ENCODE results near the gene CYTH1.

DNA sequence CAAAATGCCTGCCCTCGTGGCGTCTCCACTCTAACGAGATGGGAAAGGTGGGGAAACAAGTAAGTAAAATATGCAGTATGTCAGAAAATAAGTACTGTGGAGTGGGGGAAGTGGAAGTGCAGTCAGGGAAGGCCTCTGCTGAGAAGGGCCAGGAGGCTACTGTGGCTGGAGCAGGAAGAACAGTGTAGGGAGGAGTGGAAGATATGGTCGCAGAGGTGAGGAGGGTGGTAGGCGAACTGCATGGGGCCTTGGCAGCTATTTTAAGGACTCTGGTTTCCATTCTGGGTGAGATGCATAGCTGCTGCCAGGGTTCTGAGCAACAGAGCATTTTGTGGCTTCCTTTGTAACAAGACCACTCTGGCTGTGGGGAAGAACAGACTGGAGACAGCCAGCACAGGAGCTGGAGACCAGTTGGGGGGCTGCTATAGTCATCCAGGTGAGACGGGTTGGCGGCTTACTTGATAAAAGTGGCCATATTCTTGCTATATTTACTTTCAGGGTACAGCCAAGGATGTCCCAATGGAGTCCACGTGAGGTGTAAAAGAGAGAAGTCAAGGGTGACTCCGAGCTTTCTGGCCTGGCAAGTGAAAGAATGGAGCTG, 42.6 kb downstream of the CYTH1 start:
- TF ChIP-seq, protein P1, sequence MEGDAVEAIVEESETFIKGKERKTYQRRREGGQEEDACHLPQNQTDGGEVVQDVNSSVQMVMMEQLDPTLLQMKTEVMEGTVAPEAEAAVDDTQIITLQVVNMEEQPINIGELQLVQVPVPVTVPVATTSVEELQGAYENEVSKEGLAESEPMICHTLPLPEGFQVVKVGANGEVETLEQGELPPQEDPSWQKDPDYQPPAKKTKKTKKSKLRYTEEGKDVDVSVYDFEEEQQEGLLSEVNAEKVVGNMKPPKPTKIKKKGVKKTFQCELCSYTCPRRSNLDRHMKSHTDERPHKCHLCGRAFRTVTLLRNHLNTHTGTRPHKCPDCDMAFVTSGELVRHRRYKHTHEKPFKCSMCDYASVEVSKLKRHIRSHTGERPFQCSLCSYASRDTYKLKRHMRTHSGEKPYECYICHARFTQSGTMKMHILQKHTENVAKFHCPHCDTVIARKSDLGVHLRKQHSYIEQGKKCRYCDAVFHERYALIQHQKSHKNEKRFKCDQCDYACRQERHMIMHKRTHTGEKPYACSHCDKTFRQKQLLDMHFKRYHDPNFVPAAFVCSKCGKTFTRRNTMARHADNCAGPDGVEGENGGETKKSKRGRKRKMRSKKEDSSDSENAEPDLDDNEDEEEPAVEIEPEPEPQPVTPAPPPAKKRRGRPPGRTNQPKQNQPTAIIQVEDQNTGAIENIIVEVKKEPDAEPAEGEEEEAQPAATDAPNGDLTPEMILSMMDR (IDR thresholded peaks at IDR 0.05; ENCODE audit: low read length): no peak
- no peak for TF ChIP-seq EZH2 (IDR thresholded peaks at IDR 0.05; ENCODE audit: borderline replicate concordance, low read length)
